CD4-positive, alpha-beta T cell treated with Interleukin-4 for 4 hours (primary cell): ENCODE results near the gene ARID5B.

Source experiments
- DNase-seq: peaks from one replicate; pipeline ENCODE4 v3.0.0-alpha.2; 2020

The ARID5B gene

DNA sequence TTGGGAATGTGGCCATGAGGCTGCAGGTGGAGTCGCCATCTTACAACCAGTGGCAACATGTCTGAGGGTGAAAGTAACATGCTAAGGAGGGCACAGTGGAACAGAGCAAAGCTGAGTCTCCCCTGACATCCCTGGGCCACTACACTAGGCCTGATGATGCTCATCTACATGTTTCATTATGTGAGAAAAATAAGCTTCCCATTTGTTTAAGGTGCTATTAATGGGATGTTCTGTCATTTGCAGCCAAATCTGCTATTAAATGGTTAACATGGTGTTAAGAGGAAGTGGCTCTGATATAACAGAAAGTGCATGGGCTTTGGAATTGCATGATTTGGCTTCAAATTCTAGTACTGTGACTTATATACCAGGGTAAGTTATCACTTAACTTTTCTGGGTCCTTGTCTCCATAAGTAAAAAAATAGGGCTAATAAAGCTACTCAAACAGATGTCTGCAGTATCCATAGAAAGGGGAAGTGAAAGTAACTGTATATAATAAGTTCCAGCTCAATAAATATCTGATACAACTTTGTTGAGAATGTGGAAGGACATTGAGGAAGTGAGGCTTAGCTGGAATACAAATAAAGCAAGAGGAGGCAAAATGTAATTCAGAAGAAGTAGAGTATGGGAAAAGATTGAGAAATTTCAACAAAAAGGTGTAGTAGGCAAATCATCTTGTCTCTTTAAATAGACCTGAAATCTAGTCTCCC lies 208.2 kb downstream of the ARID5B start:
- DNase-seq = peak; percentile 14

DNA sequence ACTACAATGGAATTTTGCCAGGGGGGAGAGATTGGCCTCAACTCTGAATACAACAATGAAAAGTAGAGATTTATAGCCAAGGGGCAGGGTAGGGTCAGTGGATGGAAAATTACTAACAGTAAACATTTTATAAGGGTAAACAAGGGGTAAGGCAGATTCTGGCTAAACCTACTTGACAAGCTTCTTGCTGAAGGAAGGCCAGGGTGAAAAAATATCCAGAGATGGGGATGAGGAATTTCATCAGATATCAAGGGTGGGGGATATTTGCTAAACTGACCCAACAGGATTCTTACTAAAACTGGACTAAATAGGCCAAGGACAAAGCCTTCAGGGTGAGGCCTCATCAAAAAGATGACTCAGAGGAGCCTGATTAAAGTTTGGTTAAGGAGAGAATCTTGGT lies 210.8 kb downstream of the ARID5B start:
- DNase-seq = no peak

DNA sequence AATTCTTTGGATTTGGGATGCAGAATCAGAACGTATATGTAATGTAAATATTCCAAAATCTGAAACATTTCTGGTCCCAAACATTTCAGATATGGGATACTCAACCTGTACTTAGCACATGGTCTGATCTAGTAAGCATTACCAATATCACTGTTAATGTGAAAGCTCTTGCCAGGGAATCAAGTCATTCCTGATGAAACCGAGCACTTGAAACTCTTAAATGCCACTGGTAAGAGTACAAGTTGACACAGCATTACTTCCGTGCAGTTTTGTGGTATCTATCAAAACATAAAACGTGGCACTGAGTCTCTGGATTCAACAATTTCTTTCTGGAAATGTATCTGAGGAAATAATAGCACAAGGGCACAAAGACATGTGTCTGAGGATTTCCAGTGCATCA lies 211.5 kb downstream of the ARID5B start:
- no peak for DNase-seq

DNA sequence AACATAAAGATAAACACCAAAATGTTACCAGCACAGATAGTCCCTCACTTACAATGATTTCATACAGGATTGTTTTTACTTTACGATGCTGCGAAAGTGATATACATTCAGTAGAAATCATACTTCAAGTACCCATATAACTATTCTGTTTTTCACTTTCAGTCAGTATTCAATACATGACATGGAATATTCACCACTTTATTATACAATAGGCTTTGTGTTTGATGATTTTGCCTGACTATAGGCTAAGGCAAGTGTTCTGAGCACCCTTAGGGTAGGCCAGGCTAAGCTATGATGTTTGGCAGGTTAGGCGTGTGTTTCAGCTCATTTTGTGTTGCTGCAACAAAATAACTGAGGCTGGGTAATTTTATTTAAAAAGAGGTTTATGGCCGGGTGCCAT lies 212.2 kb downstream of the ARID5B start:
- no peak for DNase-seq

GRCh38 chr10:62115321-62115720 lies 213.8 kb downstream of the ARID5B start:
- no peak for DNase-seq

DNA sequence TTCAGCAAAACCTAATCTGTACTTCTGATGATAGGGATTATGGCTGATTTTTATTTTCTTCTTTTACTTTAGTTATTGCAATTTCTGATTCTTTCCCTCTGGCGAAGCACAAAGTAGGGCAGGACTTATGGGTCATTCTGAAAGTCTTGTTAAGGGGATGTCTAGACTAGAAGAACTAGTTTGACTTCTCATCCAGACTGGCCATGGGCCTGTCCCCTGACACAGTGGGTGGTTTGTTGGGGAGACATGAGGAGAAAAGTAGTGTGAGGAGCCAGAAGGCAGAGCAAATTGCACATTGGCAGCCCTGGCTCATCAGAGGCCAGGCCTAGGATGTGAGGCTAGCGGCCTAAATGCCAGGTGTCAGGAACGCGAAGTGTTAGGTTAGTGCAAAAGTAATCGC lies 214.3 kb downstream of the ARID5B start:
- DNase-seq = no peak

DNA sequence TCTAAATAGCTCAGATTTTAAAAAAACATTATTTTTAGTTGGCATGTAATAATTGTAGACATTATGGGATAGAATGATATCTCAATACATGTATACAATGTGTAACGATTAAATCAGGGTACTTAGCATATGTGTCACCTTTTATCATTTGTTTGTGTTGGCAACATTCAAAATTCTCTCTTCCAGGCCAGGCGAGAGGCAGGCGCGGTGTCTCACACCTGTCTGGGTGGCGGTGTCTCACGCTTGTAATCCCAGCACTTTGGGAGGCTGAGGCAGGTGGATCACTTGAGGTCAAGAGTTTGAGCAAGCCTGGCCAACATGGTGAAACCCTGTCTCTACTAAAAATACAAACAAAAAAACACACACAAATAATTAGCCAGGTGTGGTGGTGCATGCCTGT lies 215.4 kb downstream of the ARID5B start:
- no peak for DNase-seq

GRCh38 chr10:62121187-62121530 lies 219.7 kb downstream of the ARID5B start:
- peak; percentile 59 for DNase-seq

- no peak for DNase-seq
These were observed 226.5 kb downstream of the ARID5B start for GRCh38 chr10:62127975-62128374.

DNA sequence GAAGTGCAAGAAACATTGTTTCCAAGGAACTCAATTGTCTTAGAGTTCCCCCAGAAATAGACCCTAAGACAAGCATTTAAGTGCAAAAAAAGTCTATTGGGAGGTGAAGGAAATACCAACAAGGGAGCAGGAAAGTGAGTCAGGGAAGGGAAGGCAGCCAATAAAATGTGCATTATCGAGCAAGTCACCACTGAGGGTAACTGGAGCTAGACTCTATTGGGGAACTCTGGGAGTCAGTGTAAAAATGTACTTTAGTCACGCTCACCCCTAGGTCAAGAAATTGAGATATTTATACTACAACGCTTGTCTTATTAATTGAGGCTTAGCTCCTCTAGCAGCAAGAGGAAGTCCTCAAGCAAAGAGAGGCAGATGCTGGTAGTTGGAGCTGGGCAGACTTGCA lies 229.4 kb downstream of the ARID5B start:
- no peak for DNase-seq

- no peak for DNase-seq
These were observed 230.2 kb downstream of the ARID5B start for GRCh38 chr10:62131724-62132123.

DNA sequence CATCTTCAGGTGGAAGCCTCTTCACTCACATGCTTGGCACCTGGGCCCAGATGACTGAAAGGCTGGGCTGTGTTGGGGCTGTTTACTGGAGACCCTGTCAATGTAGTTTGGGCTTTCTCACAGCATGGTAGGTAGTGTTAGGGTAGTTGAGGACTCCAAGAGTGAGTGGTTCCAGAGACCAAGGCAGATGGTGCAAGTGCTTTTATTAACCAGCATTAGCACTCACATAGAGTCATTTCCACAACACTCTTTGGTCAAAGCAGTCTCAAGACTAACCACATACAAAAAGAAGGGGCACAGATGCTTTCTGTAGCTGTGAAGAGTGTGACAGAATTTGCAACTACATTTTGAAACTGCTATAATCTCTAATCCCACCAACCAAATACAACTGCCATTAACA lies 232.1 kb downstream of the ARID5B start:
- no peak for DNase-seq

DNA sequence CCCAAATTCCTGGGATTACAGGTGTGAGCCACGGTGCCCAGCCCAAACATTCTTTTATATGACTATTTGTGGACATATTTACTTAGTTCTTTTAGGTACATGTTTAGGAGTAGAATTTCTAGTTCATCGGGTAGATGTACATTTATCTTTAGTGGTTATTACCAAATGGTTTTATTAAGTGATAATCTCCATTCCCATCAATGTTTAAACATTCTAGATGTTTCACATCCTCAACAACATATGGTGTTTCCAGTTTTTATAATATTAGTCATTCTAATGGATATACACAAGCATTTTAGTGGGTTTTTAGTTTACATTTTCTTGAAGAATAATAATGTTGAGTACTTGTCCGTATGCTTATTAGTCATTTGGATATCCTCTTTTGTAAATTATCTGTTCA lies 235.4 kb downstream of the ARID5B start:
- no peak for DNase-seq
